Measurements from ENCODE around the gene CYTH3. TPM values are rescaled to one million over a fixed set of nuclear protein-coding genes. Genes with fewer than 3 reads are reported as not detected.

Gene CYTH3
- total and polyA plus RNA-seq, 2 of the 4 experiments (the other 2 are of a cell fraction) = 14.2 to 34.8 TPM

GRCh38 chr7:6154542-6155404 lies 117.7 kb downstream of the CYTH3 start:
- H3K27ac ChIP-seq (ENCODE audit: insufficient read depth, low read length) = no peak overlapping the region
- intact Hi-C loops (cut with micrococcal nuclease) (loop anchor here (10.0 kb wide), 1 partner anchor 280 kb away; no protein-coding TSS in a partner anchor), in situ Hi-C loops (cut with MboI; ENCODE audit: low sequenced_read_pairs) (no loop called here), dilution Hi-C loops (cut with HindIII; ENCODE audit: low sequenced_read_pairs, unreplicated experiment) (no loop called here)
- H3K79me1 ChIP-seq (ENCODE audit: low read depth in 1 of 2, low read length in 2 of 2) = peaks cover 7 to 18% of the 10 kb centered on the region in 2 experiments; a peak in 3 of 4 replicates
- ChIA-PET CTCF (no interaction called here), POLR2A (ENCODE audit: unreplicated experiment) (no interaction called here)
- no peak overlapping the region for H2BK120ac ChIP-seq (ENCODE audit: low read depth, low read length)
- H3K4me1 ChIP-seq (ENCODE audit: control insufficient read depth, insufficient read depth, low read length) = no peaks in the 10 kb centered on the region
- ATAC-seq (ENCODE audit: low read depth) (no peak), DNase-seq (no peak)
- no TSS peak for BruUV-seq (replicated peaks)
- no peak overlapping the region for H4K5ac ChIP-seq (ENCODE audit: low read depth, low read length)
- no peak overlapping the region for H4K91ac ChIP-seq (ENCODE audit: insufficient read depth, low read depth, low read length)
- no peaks in the 10 kb centered on the region for H3K9me1 ChIP-seq (ENCODE audit: insufficient read depth, low read length)
- no peak overlapping the region for H3K14ac ChIP-seq (replicated peaks; ENCODE audit: low read depth, low read length)
- H3K9ac ChIP-seq (ENCODE audit: low read depth, low read length) = no peak overlapping the region
- no peaks in the 10 kb centered on the region; the same call in 1 of the 2 replicates for H4K20me1 ChIP-seq (ENCODE audit: insufficient read depth, low read length)
- H3K4ac ChIP-seq (ENCODE audit: low read depth, low read length) = no peak overlapping the region
- WGBS, 2 experiments (ENCODE audit: extremely low coverage in 2 of 2, insufficient read length in 1 of 2) = 96% methylated on average over 51 of the region's 64 CpGs; no CpG with 5 or more reads in 1 of the 2 experiments
- no peak overlapping the region for H2AK5ac ChIP-seq (ENCODE audit: low read depth, low read length)
- no peak overlapping the region for H3K4me2 ChIP-seq (ENCODE audit: low read depth, low read length)
- no peak overlapping the region for H4K8ac ChIP-seq (ENCODE audit: low read depth in 2 of 2, low read length in 2 of 2)
- no peaks in the 10 kb centered on the region for H3K27me3 ChIP-seq (ENCODE audit: control insufficient read depth, insufficient read depth, low read length)
- no peak overlapping the region for H3K4me3 ChIP-seq (ENCODE audit: insufficient read depth, low read depth, low read length)
- H2AK9ac ChIP-seq (replicated peaks; ENCODE audit: low read depth, low read length, poor library complexity) = no peak overlapping the region
- H2BK20ac ChIP-seq (ENCODE audit: low read depth, low read length) = no peak overlapping the region
- H3K9me3 ChIP-seq (ENCODE audit: control insufficient read depth, insufficient read depth, low read length) = no peaks in the 10 kb centered on the region
- H3K36me3 ChIP-seq (ENCODE audit: control insufficient read depth, insufficient read depth, low read length) = peaks cover 74% of the 10 kb centered on the region
- no peak overlapping the region for H3K56ac ChIP-seq (ENCODE audit: extremely low read depth, insufficient read depth, low read length)
- H2AFZ ChIP-seq (replicated peaks; ENCODE audit: low read length, poor library complexity) = no peak overlapping the region
- H3K18ac ChIP-seq (ENCODE audit: low read depth, low read length) = no peak overlapping the region
- H2BK15ac ChIP-seq (ENCODE audit: low read depth, low read length) = no peak overlapping the region
- no peak overlapping the region for H3K23ac ChIP-seq (ENCODE audit: low read depth, low read length)
- no peak overlapping the region for H2BK5ac ChIP-seq (ENCODE audit: low read depth, low read length, poor library complexity, severe bottlenecking)
- TF ChIP-seq RFX5 (IDR thresholded peaks at IDR 0.05; ENCODE audit: low read depth, low read length) (no peak), NFE2L2 (IDR thresholded peaks at IDR 0.05; ENCODE audit: low read depth, low read length) (no peak), SMC3 (IDR thresholded peaks at IDR 0.05; ENCODE audit: low read depth, low read length) (no peak), RAD21 (IDR thresholded peaks at IDR 0.05; ENCODE audit: low read length) (no peak), RCOR1 (IDR thresholded peaks at IDR 0.05; ENCODE audit: insufficient replicate concordance, low read length) (no peak), CHD1 (IDR thresholded peaks at IDR 0.05; ENCODE audit: low read depth, low read length) (no peak), POLR2A (IDR thresholded peaks at IDR 0.05; ENCODE audit: low read depth, low read length) (no peak), BHLHE40 (IDR thresholded peaks at IDR 0.05; ENCODE audit: low read depth, low read length) (no peak), CTCF (conservative IDR thresholded peaks at IDR 0.05; ENCODE audit: low read depth, low read length) (no peak), USF2 (IDR thresholded peaks at IDR 0.05; ENCODE audit: low read depth, low read length) (no peak), MAFK (IDR thresholded peaks at IDR 0.05; ENCODE audit: low read depth, low read length) (no peak), MAZ (IDR thresholded peaks at IDR 0.05; ENCODE audit: borderline replicate concordance, low read depth, low read length) (no peak), CEBPB (IDR thresholded peaks at IDR 0.05; ENCODE audit: low read depth, low read length) (no peak), FOS (IDR thresholded peaks at IDR 0.05; ENCODE audit: low read depth, low read length) (no peak), ELK1 (IDR thresholded peaks at IDR 0.05; ENCODE audit: borderline replicate concordance, low read depth, low read length) (no peak)
